Spinal cord (tissue), 10 donors: ENCODE data around the gene HNF1A. TPM values are rescaled to one million over a fixed set of nuclear protein-coding genes. Genes with fewer than 3 reads are reported as not detected.

Source experiments
- DNase-seq, 6 donors: peaks; one replicate each; pipeline versions ENCODE4 v3.0.0 to v3.0.0-alpha.2; 2013 to 2015; ENCODE audit warnings: low spot score in 6 of 6, low read depth in 4 of 6
- H3K27ac ChIP-seq: one replicate; pipeline ENCODE4 v1.5.1; 2013; ENCODE audit warnings: low read depth, low read length, control low read depth
- H3K27me3 ChIP-seq: one replicate; pipeline ENCODE4 v1.6.1; 2013; ENCODE audit warnings: low read length; ENCODE audit not compliant: control insufficient read depth, insufficient read depth
- H3K36me3 ChIP-seq: one replicate; pipeline ENCODE4 v1.6.1; 2013; ENCODE audit warnings: low read length; ENCODE audit not compliant: control insufficient read depth, insufficient read depth
- H3K4me1 ChIP-seq: one replicate; pipeline ENCODE4 v1.6.1; 2013; ENCODE audit warnings: low read length; ENCODE audit not compliant: control insufficient read depth, insufficient read depth
- H3K4me3 ChIP-seq: one replicate; pipeline ENCODE4 v1.5.1; 2013; ENCODE audit warnings: low read depth, low read length, control low read depth
- H3K9me3 ChIP-seq: one replicate; pipeline ENCODE4 v1.6.1; 2013; ENCODE audit warnings: low read length; ENCODE audit not compliant: control insufficient read depth, insufficient read depth
- WGBS: methylation state at CpG from one replicate; pipeline ENCODE4 v1.1.5; 2013; ENCODE audit warnings: missing lambda C conversion rate; ENCODE audit not compliant: insufficient coverage; 5-methylcytosine and 5-hydroxymethylcytosine counted together
- polyA plus RNA-seq, 2 donors: library from polyadenylated mRNA; unstranded; fragments of 120-200 nt; gene quantifications; one replicate each; pipeline ENCODE4 v1.2.1, GENCODE V29; 2013; ENCODE audit not compliant: insufficient read length in 2 of 2
- total RNA-seq, 2 donors: library from RNA; depleted of rRNA in 1 of 2; stranded (reverse); fragments of 120-200 nt in 1 of 2; fragments of >200 nt in 1 of 2; gene quantifications; one replicate each; pipeline versions ENCODE4 v1.2.3 to v1.2.4, GENCODE V29; 2013 to 2014
- donor health status: healthy.

HNF1A gene
- total and polyA plus RNA-seq, 4 donors: 0.36 TPM; not detected in 3

- Histone ChIP-seq H3K27ac (no peak overlapping the region), H3K4me1 (no peaks in the 10 kb centered on the region), H3K4me3 (no peak overlapping the region), H3K36me3 (no peaks in the 10 kb centered on the region), H3K27me3 (no peaks in the 10 kb centered on the region), H3K9me3 (no peaks in the 10 kb centered on the region)
- 89% methylated on average over 2 of the region's 2 CpGs for WGBS
- no peak for DNase-seq
Measured at GRCh38 chr12:120994589-120995337, 16.4 kb downstream of the HNF1A start.

- no peak for DNase-seq
- no peaks in the 10 kb centered on the region for H3K9me3 ChIP-seq
- peaks cover 12% of the 10 kb centered on the region for H3K36me3 ChIP-seq
- H3K4me1 ChIP-seq: no peaks in the 10 kb centered on the region
- WGBS: 85% methylated on average over 8 of the region's 11 CpGs
- no peaks in the 10 kb centered on the region for H3K27me3 ChIP-seq
- no peak overlapping the region for H3K4me3 ChIP-seq
- H3K27ac ChIP-seq: no peak overlapping the region
Measured at GRCh38 chr12:120996133-120996746, 17.9 kb downstream of the HNF1A start.

GRCh38 chr12:120997448-120997847 lies 19.1 kb downstream of the HNF1A start:
- Histone ChIP-seq H3K27ac (no peak overlapping the region), H3K27me3 (no peaks in the 10 kb centered on the region), H3K36me3 (peaks cover 24% of the 10 kb centered on the region), H3K4me1 (no peaks in the 10 kb centered on the region), H3K9me3 (no peaks in the 10 kb centered on the region), H3K4me3 (no peak overlapping the region)
- WGBS: 86% methylated on average over 8 of the region's 9 CpGs
- no peak for DNase-seq

GRCh38 chr12:120998435-120998834 lies 20.1 kb downstream of the HNF1A start:
- Histone ChIP-seq H3K4me1 (no peaks in the 10 kb centered on the region), H3K4me3 (no peak overlapping the region), H3K27ac (no peak overlapping the region), H3K27me3 (no peaks in the 10 kb centered on the region), H3K36me3 (peaks cover 31% of the 10 kb centered on the region), H3K9me3 (no peaks in the 10 kb centered on the region)
- 92% methylated on average over 3 of the region's 3 CpGs for WGBS
- DNase-seq: no peak

GRCh38 chr12:120999191-121000120 lies 21.1 kb downstream of the HNF1A start:
- no peak for DNase-seq
- Histone ChIP-seq H3K36me3 (peaks cover 41% of the 10 kb centered on the region), H3K9me3 (no peaks in the 10 kb centered on the region), H3K27me3 (no peaks in the 10 kb centered on the region), H3K27ac (no peak overlapping the region), H3K4me1 (no peaks in the 10 kb centered on the region), H3K4me3 (no peak overlapping the region)
- whole genome bisulfite sequencing: 39% methylated on average over 20 of the region's 23 CpGs

- Histone ChIP-seq H3K4me1 (no peaks in the 10 kb centered on the region), H3K4me3 (no peak overlapping the region), H3K27me3 (no peaks in the 10 kb centered on the region), H3K36me3 (peaks cover 51% of the 10 kb centered on the region), H3K27ac (no peak overlapping the region), H3K9me3 (no peaks in the 10 kb centered on the region)
- DNase-seq: no peak
- 87% methylated on average over 9 of the region's 11 CpGs for WGBS
Measured at GRCh38 chr12:121000530-121000929, 22.2 kb downstream of the HNF1A start.

GRCh38 chr12:121001060-121001459 lies 22.7 kb downstream of the HNF1A start:
- Histone ChIP-seq H3K27me3 (no peaks in the 10 kb centered on the region), H3K27ac (no peak overlapping the region), H3K9me3 (no peaks in the 10 kb centered on the region), H3K4me3 (no peak overlapping the region), H3K4me1 (no peaks in the 10 kb centered on the region), H3K36me3 (peaks cover 57% of the 10 kb centered on the region)
- DNase-seq: no peak
- 92% methylated on average over 9 of the region's 11 CpGs for WGBS

GRCh38 chr12:121001841-121002483 lies 23.6 kb downstream of the HNF1A start:
- Histone ChIP-seq H3K27me3 (no peaks in the 10 kb centered on the region), H3K4me3 (no peak overlapping the region), H3K36me3 (peaks cover 63% of the 10 kb centered on the region)

GRCh38 chr12:121003650-121004049 lies 25.3 kb downstream of the HNF1A start:
- H3K27me3 ChIP-seq: no peaks in the 10 kb centered on the region
- no peaks in the 10 kb centered on the region for H3K9me3 ChIP-seq
- no peak overlapping the region for H3K27ac ChIP-seq
- no peak overlapping the region for H3K4me3 ChIP-seq
- DNase-seq: no peak
- WGBS: 80% methylated on average over 3 of the region's 4 CpGs
- H3K36me3 ChIP-seq: peaks cover 69% of the 10 kb centered on the region
- H3K4me1 ChIP-seq: no peaks in the 10 kb centered on the region

More at GRCh38 chr12:121001841-121002483, 23.6 kb downstream of the HNF1A start:
- Histone ChIP-seq H3K27ac (no peak overlapping the region), H3K9me3 (no peaks in the 10 kb centered on the region), H3K4me1 (no peaks in the 10 kb centered on the region)
- WGBS: 92% methylated on average over 16 of the region's 16 CpGs
- no peak for DNase-seq
